GM21786 (cell line): ENCODE data around the gene TMEM11.

Experiments used
- ATAC-seq: cut with Tn5 transposase; IDR thresholded peaks from one replicate; pipeline ENCODE4 v1.9.1; 2021; ENCODE audit not compliant: unreplicated experiment

Gene TMEM11

DNA sequence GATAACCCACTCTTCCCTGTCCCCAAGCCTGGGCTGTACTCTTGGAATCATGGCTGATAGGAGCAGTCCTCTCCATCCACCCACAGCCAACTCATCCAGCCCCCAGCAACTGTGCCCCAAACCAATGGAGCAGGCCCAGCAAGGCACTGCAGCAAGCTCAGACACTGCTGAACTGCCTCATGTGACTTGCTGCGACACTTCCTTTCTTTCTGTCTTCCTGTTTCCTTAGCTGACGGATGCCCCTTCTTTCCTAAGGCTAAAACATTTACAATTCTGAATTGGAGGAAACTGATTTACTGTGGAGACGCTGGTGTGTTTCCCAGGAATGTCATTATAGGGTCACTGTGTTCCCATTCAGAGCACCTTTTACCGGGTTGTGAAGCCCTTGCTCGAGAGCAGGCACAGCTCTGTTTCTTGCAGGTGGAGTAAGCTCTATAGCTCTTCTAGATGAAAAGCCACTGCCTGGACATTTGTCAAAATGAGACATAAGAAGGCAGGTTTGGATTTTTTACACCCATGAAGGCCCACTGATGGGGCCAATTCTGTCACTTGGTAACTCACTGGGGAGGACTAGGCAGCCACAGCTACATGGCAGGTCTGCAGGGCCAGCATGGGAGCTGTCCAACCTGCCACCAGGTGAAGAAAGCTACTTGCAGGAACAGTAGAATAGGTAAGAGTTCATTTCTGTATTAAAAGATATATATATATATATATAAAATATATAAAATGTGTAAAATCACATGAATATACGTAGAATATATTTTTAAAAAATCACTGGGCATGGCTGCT is 27.4 kb downstream of the TMEM11 start:
- ATAC-seq, result no peak

DNA sequence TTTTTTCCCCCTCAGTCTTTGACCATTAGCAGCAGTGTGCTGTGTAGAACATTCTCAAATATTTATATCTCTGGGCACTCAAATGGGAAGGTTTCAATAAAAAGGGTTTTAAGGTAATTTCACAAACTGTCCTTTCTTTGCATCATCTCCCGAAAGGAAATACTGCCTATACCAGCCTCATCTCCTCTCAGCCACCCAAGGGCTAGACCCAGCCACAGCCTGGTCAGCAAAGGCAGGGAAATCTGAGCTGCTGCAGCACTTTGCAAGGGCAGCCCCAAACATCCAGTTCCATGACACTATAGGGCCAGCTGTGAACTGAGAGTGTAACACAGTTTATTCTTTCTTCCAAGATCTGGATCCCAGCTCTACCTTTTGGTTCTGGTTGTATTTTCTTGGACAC is 28.9 kb downstream of the TMEM11 start:
- ATAC-seq, result no peak

DNA sequence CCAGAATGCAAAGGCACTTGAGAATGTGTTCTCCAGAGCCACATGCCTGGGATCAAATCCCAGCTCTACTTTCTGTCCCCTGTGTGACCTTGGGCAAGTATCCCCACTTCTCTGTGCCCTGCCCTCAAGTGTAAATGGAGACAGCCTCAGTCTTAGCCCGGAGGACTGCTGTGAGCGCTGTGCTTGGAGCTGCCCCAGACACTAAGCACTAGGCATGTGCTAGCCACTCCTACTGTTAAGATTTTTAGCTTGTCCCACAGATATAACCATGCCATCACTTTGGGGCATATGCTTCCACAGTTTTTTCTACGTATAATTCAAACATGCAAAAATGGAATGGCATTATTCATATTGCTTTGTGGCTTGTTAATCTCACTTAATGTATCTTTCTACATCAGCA is 29.4 kb downstream of the TMEM11 start:
- ATAC-seq, result no peak

DNA sequence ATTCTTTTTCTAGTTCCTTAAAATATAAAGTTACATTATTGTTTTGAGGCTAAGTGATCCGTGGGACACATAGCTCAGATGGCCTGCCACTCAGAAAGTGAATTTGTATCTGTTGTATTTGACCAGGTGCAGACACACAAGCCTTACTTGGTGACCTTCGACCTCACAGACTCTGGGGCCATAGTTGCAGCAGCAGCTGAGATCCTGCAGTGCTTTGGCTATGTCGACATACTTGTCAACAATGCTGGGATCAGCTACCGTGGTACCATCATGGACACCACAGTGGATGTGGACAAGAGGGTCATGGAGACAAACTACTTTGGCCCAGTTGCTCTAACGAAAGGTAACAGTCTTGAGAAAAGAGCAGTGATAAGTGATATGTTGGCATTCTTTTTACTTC is 30.5 kb downstream of the TMEM11 start:
- ATAC-seq, result no peak

DNA sequence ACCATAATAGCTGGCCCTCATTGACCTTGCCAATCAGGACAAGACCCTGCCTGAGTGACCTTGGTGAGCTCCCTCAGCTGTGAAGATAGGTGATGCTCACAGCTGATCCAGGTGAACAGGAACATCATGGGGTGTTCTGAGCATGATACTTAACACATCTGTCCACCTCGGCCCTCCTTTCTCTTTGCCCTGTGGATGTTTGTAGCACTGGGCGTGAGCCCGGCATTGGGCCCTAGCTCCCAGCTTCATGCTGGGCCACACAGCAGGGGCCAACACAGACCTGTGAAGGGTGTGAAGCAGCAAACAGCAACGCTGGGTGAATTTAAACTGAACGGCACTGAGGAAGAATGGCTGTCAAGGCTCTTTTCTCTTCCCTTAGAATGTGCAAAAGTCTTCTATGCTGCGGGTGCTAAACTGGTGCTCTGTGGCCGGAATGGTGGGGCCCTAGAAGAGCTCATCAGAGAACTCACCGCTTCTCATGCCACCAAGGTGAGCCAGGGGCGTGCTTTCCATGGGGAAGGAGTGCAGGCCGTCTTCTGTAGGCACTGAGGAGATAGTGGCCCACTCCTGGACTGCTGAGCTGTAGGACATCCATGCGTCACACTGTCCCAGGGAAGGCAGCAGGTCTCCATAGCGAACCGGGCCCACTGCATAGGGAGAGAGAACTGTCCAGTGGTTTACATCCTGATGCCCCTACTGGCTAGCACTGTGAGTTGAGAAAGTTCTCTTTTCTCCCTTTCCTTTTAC is 35.9 kb downstream of the TMEM11 start:
- no peak for ATAC-seq

DNA sequence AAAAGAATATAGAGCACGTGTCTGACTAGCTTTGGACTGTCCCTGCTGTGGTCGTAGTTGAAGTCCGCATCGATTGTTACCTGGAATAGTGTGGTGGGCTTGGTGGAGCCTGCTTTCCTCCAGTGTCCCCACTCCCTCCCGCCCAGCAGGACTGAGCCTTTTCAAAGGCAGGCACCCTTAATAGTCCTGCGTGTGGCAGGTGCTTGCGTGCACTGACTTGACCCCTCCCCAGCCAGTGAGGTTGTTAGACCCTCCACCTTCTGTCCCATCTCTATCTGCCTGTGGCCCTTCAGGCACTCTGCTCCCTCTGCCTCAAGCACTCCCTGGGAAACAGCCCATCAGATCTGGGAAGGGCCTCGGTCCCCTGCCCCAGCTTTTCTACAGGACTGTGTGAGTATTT is 36.6 kb downstream of the TMEM11 start:
- no peak for ATAC-seq

DNA sequence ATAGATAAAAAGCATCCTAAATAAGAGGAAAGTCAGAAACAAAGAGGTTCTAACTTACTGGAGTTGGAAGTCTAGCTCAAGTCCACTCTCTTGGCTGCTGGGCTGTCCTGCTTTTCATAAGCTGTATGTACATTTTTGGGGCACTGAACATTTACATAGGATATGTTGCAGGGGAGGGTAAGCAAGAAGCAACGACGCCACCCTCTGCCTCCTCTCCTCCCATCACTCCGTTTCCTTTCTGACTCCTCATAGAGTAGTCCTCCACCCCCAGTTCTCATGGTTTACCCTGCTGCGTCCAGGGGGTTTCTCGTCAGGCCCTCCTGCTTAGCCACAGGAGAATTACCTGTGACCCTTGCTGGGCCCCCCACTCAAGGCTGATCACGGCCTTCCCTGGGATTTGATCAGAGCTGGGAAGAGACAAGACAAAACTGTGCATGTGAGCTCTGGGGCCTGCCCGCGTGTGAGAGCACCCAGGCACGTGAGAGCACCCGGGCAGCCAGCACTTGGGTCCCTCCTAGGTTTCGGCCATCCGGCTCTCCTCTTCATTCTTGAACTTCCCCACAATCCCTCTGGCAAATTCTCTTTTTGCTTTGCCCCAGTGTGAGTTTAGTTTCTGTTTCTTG is 37.1 kb downstream of the TMEM11 start:
- ATAC-seq, result no peak

DNA sequence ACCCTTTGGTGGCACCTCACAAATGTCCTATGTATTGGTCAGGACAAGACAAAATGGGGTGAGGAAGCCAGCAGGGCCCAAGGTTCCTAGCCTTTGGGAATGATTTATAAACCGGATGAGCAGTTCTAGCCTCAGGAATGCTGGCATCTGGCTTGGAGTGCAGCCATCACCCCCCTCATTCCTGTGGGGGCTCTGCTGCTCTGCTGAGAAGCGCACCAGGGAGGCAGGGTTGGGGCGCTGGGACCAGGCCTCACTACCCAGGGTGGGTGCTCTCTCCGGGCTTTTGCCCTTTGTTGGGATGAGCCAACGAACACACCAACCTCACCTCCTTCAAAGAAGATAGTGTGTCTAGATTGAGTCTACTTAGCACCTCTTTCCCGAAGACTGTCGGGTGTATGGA is 39.2 kb downstream of the TMEM11 start:
- no peak for ATAC-seq

DNA sequence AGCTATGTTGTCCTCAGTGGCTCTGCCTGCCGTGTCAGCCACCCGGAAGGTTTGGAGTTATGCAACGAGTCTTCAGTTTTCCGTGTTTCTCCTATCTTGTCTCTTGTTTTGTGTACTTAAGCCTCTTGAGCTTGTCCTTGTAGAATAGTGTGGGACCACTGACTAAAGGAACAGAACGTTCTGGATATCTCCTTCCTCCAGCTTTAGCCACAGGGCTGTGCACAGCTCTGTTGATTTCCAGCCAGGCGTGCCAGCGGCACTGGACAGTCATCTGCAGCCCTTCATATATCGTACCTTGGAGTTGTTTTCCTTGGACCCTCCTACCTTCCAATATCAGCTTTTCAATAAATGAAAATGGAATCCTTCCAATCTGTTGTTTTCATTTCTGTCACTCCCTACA is 39.8 kb downstream of the TMEM11 start:
- no peak for ATAC-seq

DNA sequence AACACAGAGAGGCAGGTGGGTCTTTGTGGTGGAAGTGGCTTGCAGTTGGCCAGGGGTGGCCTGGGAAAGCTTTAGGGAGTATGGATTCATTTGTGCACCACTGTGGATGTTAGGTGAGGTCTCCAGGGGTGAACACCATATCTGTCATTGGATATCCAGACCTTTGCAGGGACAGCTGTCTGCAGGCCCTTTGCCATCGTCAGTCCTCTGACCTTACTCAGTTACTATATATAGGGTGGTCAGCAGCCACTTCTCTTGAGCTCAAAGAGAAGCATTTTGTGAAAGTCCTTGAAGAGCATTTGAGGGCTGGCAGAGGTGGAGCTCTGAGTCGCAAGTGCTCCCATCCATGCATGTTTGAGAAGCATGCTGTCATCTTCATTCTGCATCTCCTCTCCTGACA is 40.4 kb downstream of the TMEM11 start:
- ATAC-seq, result no peak

DNA sequence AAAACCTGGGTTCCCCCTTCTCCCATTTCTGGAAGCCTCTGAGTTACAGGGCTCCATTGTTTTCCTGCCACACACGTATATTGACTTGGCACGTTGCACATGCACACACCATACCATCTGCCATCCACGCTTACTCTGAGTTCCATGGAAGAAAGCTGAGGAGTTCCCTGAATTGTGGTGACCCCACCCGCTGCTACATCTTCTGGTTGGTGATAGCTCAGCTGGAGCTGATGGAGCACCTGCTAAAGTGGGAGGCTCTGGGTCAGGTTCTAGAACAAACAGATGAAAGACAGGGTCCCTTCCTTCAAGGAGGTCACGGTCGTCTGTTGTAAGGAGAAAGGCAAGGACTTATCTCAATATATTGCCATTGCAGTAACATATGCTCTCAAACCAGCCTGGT is 41.1 kb downstream of the TMEM11 start:
- no peak for ATAC-seq

DNA sequence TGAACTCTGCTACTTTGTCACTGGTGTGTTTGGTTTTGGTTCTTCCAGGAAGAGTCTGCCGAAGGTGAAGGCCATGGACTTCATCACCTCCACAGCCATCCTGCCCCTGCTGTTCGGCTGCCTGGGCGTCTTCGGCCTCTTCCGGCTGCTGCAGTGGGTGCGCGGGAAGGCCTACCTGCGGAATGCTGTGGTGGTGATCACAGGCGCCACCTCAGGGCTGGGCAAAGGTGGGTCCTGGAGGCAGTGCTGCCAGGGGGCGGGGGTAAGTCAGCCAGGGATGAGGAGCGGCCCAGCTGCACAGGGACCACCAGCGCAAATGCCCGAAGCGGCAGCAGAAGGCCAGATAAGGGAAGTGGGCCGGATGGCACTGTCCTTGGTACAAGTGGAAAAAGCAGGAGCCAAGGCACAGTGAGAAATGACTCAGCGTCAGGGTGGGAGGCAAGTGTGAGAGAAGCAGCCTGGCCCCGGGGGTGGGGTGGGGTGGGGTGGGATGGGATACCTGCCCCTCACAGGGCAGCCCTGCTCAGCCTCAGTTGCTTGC is 41.9 kb downstream of the TMEM11 start:
- no peak for ATAC-seq

DNA sequence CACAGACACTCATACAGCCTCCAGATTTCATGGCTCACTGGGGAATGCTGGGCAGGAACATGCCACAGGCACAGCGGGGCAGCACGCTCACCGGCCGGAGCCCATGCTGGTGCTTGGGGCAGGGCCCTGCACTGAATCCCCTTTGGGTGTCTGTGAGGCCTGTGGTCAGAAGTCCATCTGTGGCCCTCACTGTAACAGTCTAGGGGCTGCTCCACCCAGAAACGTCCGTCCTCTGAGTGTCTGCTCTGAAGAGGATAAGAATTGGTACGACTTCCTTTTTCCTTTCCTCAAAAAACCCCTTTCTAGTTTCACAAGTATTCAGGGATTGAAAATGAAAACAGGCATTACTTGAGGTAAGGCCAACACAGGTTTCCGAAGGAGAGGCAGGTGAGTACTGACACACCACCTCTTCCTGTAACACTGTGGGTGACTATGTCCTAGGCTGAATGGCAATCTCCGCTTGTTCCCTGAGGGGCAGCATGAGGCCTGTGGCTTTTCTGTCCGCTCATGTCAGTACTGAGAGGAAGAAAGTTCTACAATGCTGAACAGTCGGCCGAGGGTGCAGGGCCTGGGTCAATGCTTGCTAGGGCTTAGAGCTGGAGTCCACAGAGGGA is 42.5 kb downstream of the TMEM11 start:
- ATAC-seq, result peak; percentile 86

DNA sequence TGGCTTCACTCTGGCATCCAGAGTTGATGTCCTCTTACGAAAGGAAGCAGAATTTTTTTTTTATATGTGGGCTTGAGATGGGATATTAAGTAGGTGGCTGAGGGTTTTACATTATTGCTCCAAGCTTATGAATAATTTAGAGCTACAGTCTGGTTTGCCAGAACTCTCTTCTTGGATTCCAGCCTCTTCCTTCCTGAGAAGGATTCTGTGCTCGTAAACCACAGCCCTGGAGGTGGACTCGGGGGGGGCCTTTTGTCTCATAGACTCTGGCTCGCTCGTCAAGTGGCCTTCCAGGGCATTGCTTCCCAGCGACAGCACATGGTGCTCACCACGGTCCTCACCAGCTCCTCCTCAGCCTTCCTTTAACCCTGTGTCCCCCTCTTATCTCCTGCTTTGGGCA is 43.2 kb downstream of the TMEM11 start:
- ATAC-seq, result no peak

DNA sequence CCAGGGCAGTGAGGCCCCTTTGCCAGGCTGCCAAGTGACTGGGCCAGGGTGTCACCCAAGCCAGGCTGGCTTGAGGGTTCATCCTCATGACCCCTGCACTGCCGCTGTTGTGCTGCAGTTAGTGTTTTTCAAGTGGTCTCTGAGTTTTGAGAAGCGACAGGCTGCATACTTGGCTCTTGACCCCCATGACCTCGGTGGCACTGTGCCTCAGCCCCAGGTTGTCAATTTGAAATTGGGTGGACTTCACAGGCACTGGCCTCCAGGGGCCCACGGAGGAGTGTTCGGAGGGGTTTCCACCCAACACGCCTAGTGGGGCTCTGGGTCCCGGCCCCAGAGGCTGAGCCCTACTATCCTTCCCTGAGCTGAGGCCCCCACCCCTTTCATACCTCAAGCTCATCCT is 44.5 kb downstream of the TMEM11 start:
- ATAC-seq, result no peak

DNA sequence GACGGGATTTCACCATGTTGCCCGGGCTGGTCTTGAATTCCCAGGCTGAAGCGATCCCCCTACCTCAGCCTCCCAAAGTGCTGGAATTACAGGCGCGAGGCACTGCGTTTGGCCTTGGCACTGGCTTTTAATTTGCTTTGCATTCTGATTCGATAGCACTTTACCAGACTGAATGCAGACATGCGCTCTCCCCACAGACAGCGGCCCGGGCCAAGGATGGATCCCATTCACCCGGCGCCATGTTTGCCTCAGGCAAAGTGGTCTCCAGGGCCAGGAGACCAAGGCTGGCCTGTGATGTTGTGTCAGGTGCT is 45.5 kb downstream of the TMEM11 start:
- ATAC-seq, result no peak

DNA sequence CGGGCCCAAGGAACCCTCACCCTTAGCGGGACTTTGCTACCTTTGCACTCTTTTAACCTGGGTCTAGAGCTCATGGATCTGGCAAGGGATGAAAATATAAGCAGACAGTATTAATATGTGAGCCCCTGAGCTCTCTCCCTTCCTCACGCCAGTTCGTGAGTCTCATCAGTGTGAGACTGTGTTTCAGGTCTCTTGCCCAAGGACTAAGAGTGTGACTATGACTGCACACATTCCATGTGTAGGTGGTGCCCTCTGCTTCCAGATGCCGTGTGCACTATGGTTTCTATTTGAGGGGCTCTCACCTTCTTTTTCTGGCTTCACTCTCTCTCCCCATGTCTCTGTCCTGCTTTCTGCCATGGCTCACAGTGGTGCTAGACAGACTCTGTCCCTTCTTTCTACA is 46.7 kb downstream of the TMEM11 start:
- ATAC-seq, result no peak

DNA sequence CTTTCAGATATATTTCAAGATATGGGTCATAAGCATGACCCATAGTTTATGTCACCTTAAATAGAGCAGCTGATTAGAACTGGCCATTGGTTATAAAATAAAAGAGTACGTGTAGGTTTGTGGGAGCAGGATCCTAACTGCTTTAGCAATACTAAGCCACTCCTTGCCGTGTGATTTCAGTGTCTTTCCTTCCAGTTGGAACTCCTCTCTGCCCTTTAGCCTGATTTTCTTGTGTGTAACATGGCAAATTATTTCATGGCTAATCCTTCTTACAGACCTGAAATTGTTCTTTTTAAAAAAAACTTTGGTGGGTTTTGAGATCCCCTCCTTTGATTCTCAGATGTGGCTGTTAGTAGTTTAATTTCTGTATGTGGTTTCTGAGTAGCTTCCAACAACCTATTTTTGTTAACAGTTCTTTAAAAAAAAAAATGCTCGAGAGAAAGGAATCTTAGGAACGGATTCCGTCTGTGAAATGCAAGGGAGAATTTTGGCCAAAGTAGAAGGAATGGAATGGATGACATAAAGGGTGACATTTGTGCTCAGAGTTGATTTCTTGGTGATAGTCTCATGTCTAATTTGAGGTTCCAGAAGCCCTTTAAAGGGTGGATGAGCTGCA is 47.3 kb downstream of the TMEM11 start:
- ATAC-seq, result no peak

DNA sequence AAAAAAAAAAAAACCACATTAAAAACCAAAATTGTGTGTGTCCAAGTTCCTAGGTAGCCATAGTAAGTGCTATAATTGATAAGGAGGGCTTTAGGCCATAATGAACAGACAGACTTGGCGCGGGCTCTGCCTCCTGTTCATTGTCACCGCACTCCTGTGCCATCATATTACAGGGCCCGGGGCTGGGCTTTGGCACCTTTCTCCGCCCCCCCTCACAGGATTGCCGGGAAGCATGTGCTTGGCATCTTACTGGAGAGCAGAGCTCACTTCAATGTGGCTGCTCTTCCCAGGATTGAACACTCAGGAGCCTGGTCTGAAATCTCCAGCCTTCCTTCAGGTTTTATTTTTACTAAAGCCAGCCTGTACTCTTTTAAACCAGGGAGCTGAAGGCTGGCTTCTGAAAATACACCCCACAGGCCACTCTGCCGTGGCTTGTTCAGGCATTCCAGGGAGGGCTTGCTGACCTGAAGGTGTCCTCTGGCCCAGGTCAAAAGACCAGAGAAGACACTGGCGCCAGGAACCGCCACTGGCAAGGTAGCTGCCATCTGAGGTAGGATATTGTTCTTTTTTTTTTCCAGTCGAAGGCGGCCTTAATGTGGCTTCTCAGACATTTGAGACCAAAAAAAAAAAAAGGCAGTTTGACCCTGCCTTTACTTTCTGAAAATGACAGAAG is 47.9 kb downstream of the TMEM11 start:
- no peak for ATAC-seq

DNA sequence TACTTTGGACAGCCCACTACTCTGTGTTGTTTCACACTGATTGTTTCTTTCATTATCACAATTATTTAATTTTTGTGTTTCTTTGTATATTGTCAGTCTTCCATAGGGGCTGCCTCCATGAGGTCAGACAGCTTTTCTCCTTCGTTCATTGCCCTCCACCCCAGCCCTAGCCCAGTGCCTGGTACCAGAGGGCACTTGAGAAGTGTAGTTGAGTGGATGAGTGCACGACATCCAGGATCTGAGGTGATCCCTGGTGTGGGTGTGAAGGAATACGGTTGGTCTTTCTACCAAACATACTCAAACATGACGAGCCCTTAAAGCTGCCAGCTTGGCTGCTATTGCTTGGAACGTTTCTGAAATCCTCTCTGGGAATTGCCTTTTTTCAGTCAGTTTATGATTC is 49.3 kb downstream of the TMEM11 start:
- no peak for ATAC-seq

DNA sequence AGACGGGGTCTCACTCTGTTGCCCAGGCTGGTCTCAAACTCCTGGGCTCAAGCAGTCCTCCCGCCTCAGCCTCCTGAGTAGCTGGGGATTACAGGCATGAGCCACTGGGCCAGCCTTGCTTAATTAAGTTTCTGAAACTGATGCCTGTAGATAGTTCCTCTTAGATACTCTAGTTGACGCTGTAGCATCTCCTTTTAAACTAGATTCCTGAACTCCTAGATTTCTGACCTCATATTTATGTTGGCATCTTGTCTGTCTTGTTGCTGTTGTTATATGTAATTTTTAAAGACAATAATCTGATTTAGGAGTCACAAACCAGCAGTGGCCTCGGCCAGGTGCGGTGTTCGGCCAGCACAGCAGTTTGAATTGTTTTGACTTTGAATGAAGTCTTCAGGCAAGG is 49.7 kb downstream of the TMEM11 start:
- no peak for ATAC-seq
